K562 (cell line): ENCODE results near the gene TMEM266. TPM values are rescaled to one million over a fixed set of nuclear protein-coding genes. Genes with fewer than 3 reads are reported as not detected.

ENCODE experiments used
- ATAC-seq: fragments of 200-7000 bp; cut with Tn5 transposase; 3 replicates; pipeline ENCODE4 v1.9.1; 2020; ENCODE audit warnings: moderate library complexity
- BruUV-seq: library from RNA; stranded (reverse); fragments of 400-500 nt; replicated peaks from 2 replicates; lab custom pipeline; 2021; lab: Mats Ljungman, UMichigan
- CTCF ChIA-PET: fragments of 300-600 bp; formaldehyde crosslinking; extraction: SDS; loops from one replicate; lab custom pipeline; 2021; ENCODE audit warnings: low intra/inter-chr PET ratio; lab: Yijun Ruan, JAX
- POLR2A ChIA-PET: fragments of 300-600, 350-650 bp; sonication (Branson Sonifier 250); formaldehyde crosslinking; extraction: SDS; loops from one replicate; lab custom pipeline; 2021; ENCODE audit warnings: antibody characterized with exemption, inconsistent platforms; lab: Yijun Ruan, JAX
- DNase-seq, 4 experiments: peaks; one replicate each; pipeline versions ENCODE4 v3.0.0 to v3.0.0-alpha.2; 2011 to 2018; ENCODE audit warnings: low spot score in 3 of 4, mixed read lengths in 3 of 4; ENCODE audit errors: extremely low read depth in 1 of 4
- FAIRE-seq: peaks from 2 replicates; lab custom pipeline; 2011; peaks lifted over from hg19 to GRCh38; lab: Jason Lieb, UNC
- H2AFZ ChIP-seq: 2 replicates; pipeline ENCODE4 v1.6.0; 2011; ENCODE audit warnings: low read depth, low read length, control low read depth, inconsistent platforms
- H3K27ac ChIP-seq: fragments of 200-600 bp; 3 replicates; pipeline ENCODE4 v1.8.0; 2011; ENCODE audit warnings: low read depth, mild to moderate bottlenecking, control low read depth, inconsistent platforms, low read length, moderate library complexity, mixed read lengths; ENCODE audit errors: extremely low read depth
- H3K27me3 ChIP-seq, 2 experiments: fragments of 300-600 bp in 1 of 2; 2 replicates in 1 of 2; 3 replicates in 1 of 2; pipeline versions ENCODE4 v1.6.0 to v1.8.0; 2011; ENCODE audit warnings: inconsistent platforms in 2 of 2, low read length in 2 of 2, mild to moderate bottlenecking in 1 of 2, mixed read lengths in 1 of 2, moderate library complexity in 1 of 2; ENCODE audit not compliant: control insufficient read depth in 2 of 2, insufficient read depth in 2 of 2
- H3K36me3 ChIP-seq: fragments of 300-600 bp; 3 replicates; pipeline ENCODE4 v1.8.0; 2011; ENCODE audit warnings: mild to moderate bottlenecking, low read length, inconsistent platforms; ENCODE audit not compliant: control insufficient read depth, insufficient read depth
- H3K4me1 ChIP-seq, 2 experiments: fragments of 200-600 bp in 1 of 2; replicated peaks in 1 of 2; 2 replicates in 1 of 2; 3 replicates in 1 of 2; pipeline versions ENCODE4 v1.5.1 to v1.8.0; 2011; ENCODE audit warnings: inconsistent platforms in 2 of 2, low read length in 2 of 2, mild to moderate bottlenecking in 1 of 2, mixed read lengths in 1 of 2, moderate library complexity in 1 of 2; ENCODE audit not compliant: control insufficient read depth in 2 of 2, insufficient read depth in 2 of 2
- H3K4me2 ChIP-seq: 2 replicates; pipeline ENCODE4 v1.6.1; 2011; ENCODE audit warnings: low read length, control low read depth, inconsistent platforms, mixed read lengths; ENCODE audit not compliant: insufficient read depth
- H3K4me3 ChIP-seq: fragments of 200-600 bp; sonication (generic), shearing (Covaris generic); 2 replicates; pipeline ENCODE4 v1.5.1; 2016; ENCODE audit warnings: control low read depth, inconsistent platforms
- H3K79me2 ChIP-seq: fragments of 200-600 bp; 3 replicates; pipeline ENCODE4 v1.8.0; 2011; ENCODE audit warnings: low read length, inconsistent platforms; ENCODE audit not compliant: control insufficient read depth, insufficient read depth
- H3K9ac ChIP-seq, 2 experiments: 2 replicates each; pipeline versions ENCODE4 v1.6.0 to v1.6.1; 2011; ENCODE audit warnings: low read depth in 2 of 2, low read length in 2 of 2, control low read depth in 1 of 2, inconsistent platforms in 1 of 2, mild to moderate bottlenecking in 1 of 2, mixed read lengths in 1 of 2; ENCODE audit not compliant: insufficient read depth in 1 of 2
- H3K9me1 ChIP-seq: one replicate; pipeline ENCODE4 v1.6.0; 2011; ENCODE audit warnings: inconsistent platforms, mild to moderate bottlenecking, low read length, moderate library complexity; ENCODE audit not compliant: control insufficient read depth, insufficient read depth
- H3K9me3 ChIP-seq: replicated peaks from 2 replicates; pipeline ENCODE4 v1.5.1; 2011; ENCODE audit warnings: low read depth, low read length, inconsistent platforms; ENCODE audit not compliant: control insufficient read depth, insufficient read depth
- H4K20me1 ChIP-seq: replicated peaks from 2 replicates; pipeline ENCODE4 v1.6.1; 2011; ENCODE audit warnings: low read length, inconsistent platforms, mixed read lengths; ENCODE audit not compliant: control insufficient read depth, insufficient read depth
- CTBP1 ChIP-seq: fragments of 450-650 bp; IDR thresholded peaks from 2 replicates; pipeline ENCODE4 v1.6.1; 2016; ENCODE audit warnings: borderline replicate concordance
- EP400 ChIP-seq: fragments of 450-650 bp; IDR thresholded peaks from 2 replicates; pipeline ENCODE4 v1.6.1; 2017; ENCODE audit warnings: antibody characterized with exemption, mild to moderate bottlenecking, moderate library complexity
- MCM5 ChIP-seq: fragments of 450-650 bp; IDR thresholded peaks from 2 replicates; pipeline ENCODE4 v1.6.1; 2016; ENCODE audit warnings: low read depth
- SLC30A9 ChIP-seq: fragments of 250-450 bp; sonication (Bioruptor Pico); IDR thresholded peaks from 2 replicates; pipeline ENCODE4 v1.8.0; 2022; ENCODE audit warnings: mild to moderate bottlenecking, moderate library complexity
- SPI1 ChIP-seq: IDR thresholded peaks from 2 replicates; pipeline ENCODE4 v1.6.1; 2011; ENCODE audit warnings: low read depth, low read length, control low read depth, borderline replicate concordance
- U2AF1 ChIP-seq: fragments of 200-400 bp; formaldehyde crosslinking; optimal IDR thresholded peaks from 2 replicates; pipeline ENCODE3; 2017; ENCODE audit warnings: mild to moderate bottlenecking, low read depth, low read length, moderate library complexity
- ZC3H4 ChIP-seq: sonication (generic); formaldehyde crosslinking; IDR thresholded peaks from 2 replicates; pipeline ENCODE4 v1.9.0; 2021; ENCODE audit warnings: missing genetic modification reagents, borderline replicate concordance
- ZNF121 ChIP-seq: sonication (generic); formaldehyde crosslinking; conservative IDR thresholded peaks from 2 replicates; pipeline ENCODE4 v1.8.0; 2022; ENCODE audit warnings: missing genetic modification reagents
- ZNF165 ChIP-seq: fragments of 250-450 bp; sonication (Bioruptor Pico); IDR thresholded peaks from 2 replicates; pipeline ENCODE4 v1.4.0; 2020; ENCODE audit warnings: borderline replicate concordance
- ZNF175 ChIP-seq: fragments of 200-800 bp; sonication (Bioruptor generic); IDR thresholded peaks from 2 replicates; pipeline ENCODE4 v1.6.1; 2016; ENCODE audit warnings: low read depth, mild to moderate bottlenecking, missing genetic modification characterization, missing compliant biosample characterization
- WGBS: fragments of 100-300 bp; shearing (Covaris generic); methylation state at CpG from one replicate; pipeline ENCODE4 v1.1.6; 2016; ENCODE audit warnings: low coverage, mixed read lengths; ENCODE audit not compliant: insufficient coverage; ENCODE audit errors: missing lambda C conversion rate; 5-methylcytosine and 5-hydroxymethylcytosine counted together
- in situ Hi-C: fragments of 300-500 bp; cut with MboI; formaldehyde crosslinking; loops from 4 replicates; pipeline ENCODE4 v1.15.0; 2018; ENCODE audit warnings: inconsistent platforms, mixed read lengths
- intact Hi-C: fragments of 100-400 bp; cut with micrococcal nuclease; formaldehyde crosslinking; loops from 2 replicates; pipeline ENCODE4 v1.14.2; 2022
- polyA plus RNA-seq, 8 experiments: library from polyadenylated mRNA; depleted of rRNA in 4 of 8; stranded (reverse) in 5 of 8; unstranded in 3 of 8; fragments of >200 nt; fragmentation: Nextera tagmentation in 2 of 8; fragmentation: Illumina TruSeq in 1 of 8; extraction: Ambion mirVana in 2 of 8; extraction: Trizol in 1 of 8; gene quantifications; 2 replicates each; pipeline versions ENCODE4 v1.2.1 to v1.2.3, GENCODE V29; 2011 to 2014; ENCODE audit warnings: inconsistent platforms in 1 of 8, missing spikeins in 1 of 8
- total RNA-seq, 7 experiments: library from RNA; depleted of rRNA in 6 of 7; stranded (reverse); fragments of >200 nt in 6 of 7; fragmentation: Illumina TruSeq in 2 of 7; extraction: Trizol in 2 of 7; gene quantifications; 2 replicates each; pipeline versions ENCODE4 v1.2.1 to v1.2.3, GENCODE V29; 2011 to 2021; ENCODE audit warnings: low replicate concordance in 1 of 7
- TF ChIP-seq, protein P1 (sequence below): fragments of 250-450 bp; sonication (Bioruptor Pico); IDR thresholded peaks from 2 replicates; pipeline ENCODE4 v1.8.0; 2022; ENCODE audit warnings: inconsistent platforms, mild to moderate bottlenecking, moderate library complexity, borderline replicate concordance

Gene TMEM266
- total and polyA plus RNA-seq, 9 of the 15 experiments (the other 6 are each of a cell fraction or from before 2014, with no cell fraction given) = not detected

- H3K4me1 ChIP-seq = no peaks in the 10 kb centered on the region
- FAIRE-seq = no peak
- in situ Hi-C loops = loop anchor here (10.0 kb wide), 1 partner anchor 335 kb away; no protein-coding TSS in a partner anchor
- no peak overlapping the region for H3K27ac ChIP-seq
- CTCF ChIA-PET = interaction anchor here (0.9 kb wide), 1 partner anchor 10 kb away, joined by 3 read pairs; no protein-coding TSS in a partner anchor
- 0% methylated on average over 4 of the region's 4 CpGs for WGBS
- H3K9ac ChIP-seq = no peak overlapping the region
- no peak overlapping the region for H3K4me3 ChIP-seq
- no peak overlapping the region for H3K4me2 ChIP-seq
- TF ChIP-seq ZNF175 (CRISPR knock-in tag) (no peak), ZC3H4 (CRISPR knock-in tag) (no peak), SLC30A9 (no peak), CTBP1 (no peak), ZNF121 (CRISPR knock-in tag) (no peak), U2AF1 (no peak), EP400 (no peak), SPI1 (no peak), MCM5 (no peak), ZNF165 (CRISPR knock-in tag) (no peak)
- TF ChIP-seq, protein P1, sequence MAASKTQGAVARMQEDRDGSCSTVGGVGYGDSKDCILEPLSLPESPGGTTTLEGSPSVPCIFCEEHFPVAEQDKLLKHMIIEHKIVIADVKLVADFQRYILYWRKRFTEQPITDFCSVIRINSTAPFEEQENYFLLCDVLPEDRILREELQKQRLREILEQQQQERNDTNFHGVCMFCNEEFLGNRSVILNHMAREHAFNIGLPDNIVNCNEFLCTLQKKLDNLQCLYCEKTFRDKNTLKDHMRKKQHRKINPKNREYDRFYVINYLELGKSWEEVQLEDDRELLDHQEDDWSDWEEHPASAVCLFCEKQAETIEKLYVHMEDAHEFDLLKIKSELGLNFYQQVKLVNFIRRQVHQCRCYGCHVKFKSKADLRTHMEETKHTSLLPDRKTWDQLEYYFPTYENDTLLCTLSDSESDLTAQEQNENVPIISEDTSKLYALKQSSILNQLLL (CRISPR knock-in tag) = no peak
- TF ChIP-seq, all 486 proteins: peak for 0
- Histone ChIP-seq H3K27me3 (peaks cover 24 to 66% of the 10 kb centered on the region in 2 experiments), H4K20me1 (0 out of 2 replicates have a peak, but pooled peaks cover 3% of the 10 kb centered on the region), H3K79me2 (no peaks in the 10 kb centered on the region), H3K9me3 (no peaks in the 10 kb centered on the region), H3K9me1 (peaks cover 4% of the 10 kb centered on the region), H2AFZ (no peak overlapping the region), H3K36me3 (no peaks in the 10 kb centered on the region)
- DNase-seq (no peak), ATAC-seq (no peak)
- BruUV-seq = no TSS peak
- intact Hi-C loops = loop anchor here (10.0 kb wide), 1 partner anchor 225 kb away; no protein-coding TSS in a partner anchor
- POLR2A ChIA-PET = interaction anchor here (0.6 kb wide), 2 partner anchors 225 to 393 kb away, joined by 3 read pairs; no protein-coding TSS in a partner anchor
Observed at GRCh38 chr15:76149291-76149915, 89.6 kb downstream of the TMEM266 start.
